ENCODE measurements around the gene NANOGP8.

The NANOGP8 gene

DNA sequence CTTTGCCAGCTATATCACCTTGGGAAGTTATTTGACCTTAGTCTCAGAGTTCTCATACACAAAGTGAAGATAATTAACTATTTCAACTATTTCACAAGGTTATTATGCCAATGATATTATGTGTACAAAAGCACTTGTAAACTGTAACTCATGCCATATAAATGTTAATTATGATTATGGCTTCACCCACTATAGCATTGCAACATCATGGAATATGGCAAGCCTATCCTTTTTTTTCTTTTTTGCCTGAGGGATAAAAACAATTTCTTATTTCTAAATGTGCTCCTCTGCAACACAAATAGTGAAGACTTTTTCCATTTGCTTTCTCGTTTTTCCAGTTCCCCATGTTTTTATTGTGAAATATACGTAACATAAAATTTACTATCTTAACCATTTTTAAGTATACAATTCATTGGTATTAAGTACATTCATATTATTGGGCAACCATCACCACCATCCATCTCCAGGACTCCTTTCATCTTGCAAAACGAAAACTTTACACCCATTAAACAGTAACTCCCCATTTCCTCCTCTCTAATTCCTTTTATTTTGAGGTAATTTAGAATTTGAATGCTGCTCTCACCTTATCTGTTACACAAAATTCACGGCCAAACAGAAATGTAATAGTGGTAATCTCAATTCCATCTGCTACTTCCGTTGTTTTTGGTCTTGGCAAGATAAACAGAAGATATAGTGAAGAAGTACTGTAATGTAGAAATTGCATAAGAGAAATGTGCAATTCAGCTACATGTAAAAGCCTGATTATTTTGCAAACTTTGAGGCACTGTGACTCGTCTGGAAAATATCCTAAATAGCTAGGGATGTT, 46.3 kb downstream of the NANOGP8 start:
- Histone ChIP-seq H3K36me3 (ENCODE audit: insufficient read depth, low read length) (no peaks in the 10 kb centered on the region), H3K4me3 (ENCODE audit: low read depth, low read length, poor library complexity, severe bottlenecking) (no peak overlapping the region), H3K4me2 (ENCODE audit: low read length) (no peak overlapping the region), H3K27me3 (ENCODE audit: insufficient read depth, low read length) (no peaks in the 10 kb centered on the region), H3F3A (ENCODE audit: insufficient read depth, low read length) (no peaks in the 10 kb centered on the region), H3K79me2 (ENCODE audit: insufficient read depth, low read length) (no peaks in the 10 kb centered on the region), H3K9me2 (ENCODE audit: low read depth, low read length) (no peaks in the 10 kb centered on the region), H2AFZ (ENCODE audit: low read length) (no peak overlapping the region), H3K27ac (ENCODE audit: low read depth, low read length, poor library complexity, severe bottlenecking) (no peak overlapping the region), H3K4me1 (ENCODE audit: insufficient read depth, low read length, severe bottlenecking) (no peaks in the 10 kb centered on the region), H3K9me3 (ENCODE audit: low read length) (no peaks in the 10 kb centered on the region), H4K20me1 (ENCODE audit: insufficient read depth, low read length) (no peaks in the 10 kb centered on the region), H3K9ac (ENCODE audit: low read length) (no peak overlapping the region)
- TF ChIP-seq, protein P1, sequence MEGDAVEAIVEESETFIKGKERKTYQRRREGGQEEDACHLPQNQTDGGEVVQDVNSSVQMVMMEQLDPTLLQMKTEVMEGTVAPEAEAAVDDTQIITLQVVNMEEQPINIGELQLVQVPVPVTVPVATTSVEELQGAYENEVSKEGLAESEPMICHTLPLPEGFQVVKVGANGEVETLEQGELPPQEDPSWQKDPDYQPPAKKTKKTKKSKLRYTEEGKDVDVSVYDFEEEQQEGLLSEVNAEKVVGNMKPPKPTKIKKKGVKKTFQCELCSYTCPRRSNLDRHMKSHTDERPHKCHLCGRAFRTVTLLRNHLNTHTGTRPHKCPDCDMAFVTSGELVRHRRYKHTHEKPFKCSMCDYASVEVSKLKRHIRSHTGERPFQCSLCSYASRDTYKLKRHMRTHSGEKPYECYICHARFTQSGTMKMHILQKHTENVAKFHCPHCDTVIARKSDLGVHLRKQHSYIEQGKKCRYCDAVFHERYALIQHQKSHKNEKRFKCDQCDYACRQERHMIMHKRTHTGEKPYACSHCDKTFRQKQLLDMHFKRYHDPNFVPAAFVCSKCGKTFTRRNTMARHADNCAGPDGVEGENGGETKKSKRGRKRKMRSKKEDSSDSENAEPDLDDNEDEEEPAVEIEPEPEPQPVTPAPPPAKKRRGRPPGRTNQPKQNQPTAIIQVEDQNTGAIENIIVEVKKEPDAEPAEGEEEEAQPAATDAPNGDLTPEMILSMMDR (IDR thresholded peaks at IDR 0.05; ENCODE audit: low read length) = no peak
- no peak for TF ChIP-seq EZH2 (IDR thresholded peaks at IDR 0.05; ENCODE audit: borderline replicate concordance, low read length)
